Hypothalamus (tissue), 51 donors: ENCODE data around the gene DENND2A.
"Not testable (repeated sequence)": the region's sequence is repeated elsewhere in the genome, so short reads cannot be mapped to it uniquely, and the experiment has no call there.

Experiments used
- DNase-seq, 51 donors: peaks; one replicate each; lab custom pipeline; 2025; lab: John Stamatoyannopoulos, UW

The DENND2A gene

GRCh38 chr7:140673774-140674155 is 33.2 kb upstream of the DENND2A start:
- DNase-seq, result peak in 3 of 51 donors; percentile 19 to 72 (median 43)

GRCh38 chr7:140673063-140673773 is 32.6 kb upstream of the DENND2A start:
- peak in 27 of 51 donors; percentile 12 to 73 (median 47) for DNase-seq

- peak in 45 of 51 donors; percentile 15 to 80 (median 48) for DNase-seq
These were observed 31.9 kb upstream of the DENND2A start, which contains the start of gene ADCK2 for GRCh38 chr7:140672382-140673062. Gene ADCK2 (plus strand): TSS chr7:140672945. CDS start chr7:140673331, 386 bp downstream.

GRCh38 chr7:140671966-140672365 is 31.4 kb upstream of the DENND2A start:
- no peak for DNase-seq

- no peak for DNase-seq
These were observed 29.8 kb upstream of the DENND2A start for GRCh38 chr7:140670343-140670935.

DNA sequence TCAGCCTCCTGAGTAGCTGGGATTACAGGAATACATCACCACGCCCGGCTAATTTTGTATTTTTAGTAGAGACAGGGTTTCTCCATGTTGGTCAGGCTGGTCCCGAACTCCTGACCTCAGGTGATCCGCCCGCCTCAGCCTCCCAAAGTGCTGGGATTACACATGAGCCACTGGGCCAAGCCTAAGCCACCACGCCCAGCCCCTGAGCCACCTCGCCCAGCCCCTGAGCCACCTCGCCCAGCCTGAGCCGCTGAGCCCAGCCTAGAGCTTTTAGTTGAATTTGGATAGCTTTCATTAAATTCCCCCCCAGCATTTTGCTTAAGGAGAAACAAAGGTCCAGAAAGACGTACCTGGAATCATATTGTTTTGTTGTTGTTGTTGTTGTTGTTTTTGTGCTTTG is 29.2 kb upstream of the DENND2A start:
- DNase-seq, result not testable (repeated sequence)

GRCh38 chr7:140669352-140669751 is 28.7 kb upstream of the DENND2A start:
- no peak for DNase-seq

DNA sequence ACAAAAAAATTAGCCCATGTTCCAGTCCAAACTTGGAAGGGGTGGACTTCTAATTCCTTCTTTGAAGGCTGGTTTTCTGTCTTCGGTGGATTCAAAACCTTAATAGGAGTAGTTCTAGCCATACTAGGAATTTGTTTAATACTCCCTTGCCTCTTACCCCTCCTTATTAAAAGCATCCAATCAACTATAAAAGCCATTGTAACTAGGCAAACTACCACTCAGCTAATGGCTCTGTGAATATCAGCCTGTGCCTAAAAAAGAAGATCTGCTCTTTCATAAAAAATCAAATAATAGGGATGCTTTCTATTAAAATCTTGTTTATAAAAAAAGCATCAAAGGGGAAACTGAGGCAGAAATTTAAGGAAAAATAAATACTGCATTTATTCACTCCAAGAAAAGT is 28.0 kb upstream of the DENND2A start:
- no peak for DNase-seq

GRCh38 chr7:140667476-140667875 is 26.9 kb upstream of the DENND2A start:
- no peak for DNase-seq

GRCh38 chr7:140662938-140663337 is 22.3 kb upstream of the DENND2A start:
- not testable (repeated sequence) for DNase-seq

DNA sequence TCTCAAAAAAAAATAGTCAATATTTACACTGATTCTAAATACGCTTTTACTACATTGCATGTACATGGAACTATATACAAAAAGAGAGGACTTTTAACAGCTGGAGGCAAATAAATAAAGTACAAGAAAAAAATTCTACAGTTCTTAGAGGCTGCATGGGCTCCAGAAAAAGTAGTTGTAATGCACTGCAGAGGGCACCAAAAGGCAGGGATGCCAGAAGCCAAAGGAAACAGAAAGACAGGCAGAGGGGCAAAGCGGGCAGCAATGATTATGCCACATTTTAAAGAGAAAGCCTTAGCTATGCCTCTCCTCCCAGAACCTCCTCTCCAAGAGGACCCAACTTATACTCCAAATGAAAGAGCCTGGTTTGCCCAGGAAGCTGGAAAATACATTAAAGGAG is 20.5 kb upstream of the DENND2A start:
- DNase-seq, result peak in 2 of 51 donors; percentile 14 to 20

DNA sequence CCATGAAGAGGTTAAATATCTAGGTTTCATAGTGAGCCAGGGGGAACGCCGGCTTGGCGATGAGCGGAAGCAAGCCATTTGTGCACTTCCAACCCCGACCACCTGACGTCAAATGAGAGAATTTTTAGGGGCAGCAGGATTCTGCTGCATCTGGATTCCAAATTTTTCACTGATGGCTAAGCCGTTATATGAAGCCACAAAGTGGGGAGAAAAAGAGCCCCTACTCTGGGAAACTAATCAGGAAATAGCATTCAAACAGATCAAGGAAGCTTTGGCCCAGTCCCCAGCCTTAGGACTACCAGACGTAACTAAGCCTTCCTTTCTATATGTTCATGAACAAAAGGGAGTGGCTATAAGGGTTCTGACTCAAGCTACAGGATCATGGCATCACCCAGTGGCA is 19.2 kb upstream of the DENND2A start:
- no peak for DNase-seq

DNA sequence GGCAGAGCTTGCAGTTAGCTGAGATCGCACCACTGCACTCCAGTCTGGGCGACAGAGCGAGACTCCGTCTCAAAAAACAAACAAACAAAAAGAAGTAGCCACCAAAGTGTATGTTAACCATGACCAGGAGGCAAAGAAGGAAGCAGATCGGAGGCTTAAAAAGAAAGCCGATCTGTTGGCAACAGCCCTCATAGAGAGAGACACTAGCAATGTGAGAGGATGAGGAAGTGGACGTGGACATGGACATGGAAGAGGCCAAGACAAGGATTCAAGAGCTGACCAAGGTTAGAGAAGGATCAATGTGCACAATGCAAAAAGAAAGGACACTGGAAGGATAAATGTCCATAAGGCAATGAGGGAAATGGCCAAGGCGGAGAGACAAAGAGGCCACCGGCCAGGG is 17.3 kb upstream of the DENND2A start:
- no peak for DNase-seq

GRCh38 chr7:140656548-140657515 is 16.2 kb upstream of the DENND2A start:
- DNase-seq, result peak in 13 of 51 donors; percentile 7 to 35 (median 17)

- no peak for DNase-seq
These were observed 15.1 kb upstream of the DENND2A start for GRCh38 chr7:140655511-140656408.

- DNase-seq, result no peak
These were observed 14.0 kb upstream of the DENND2A start for GRCh38 chr7:140654661-140655060.

- no peak for DNase-seq
These were observed 13.4 kb upstream of the DENND2A start for GRCh38 chr7:140654109-140654387.

DNA sequence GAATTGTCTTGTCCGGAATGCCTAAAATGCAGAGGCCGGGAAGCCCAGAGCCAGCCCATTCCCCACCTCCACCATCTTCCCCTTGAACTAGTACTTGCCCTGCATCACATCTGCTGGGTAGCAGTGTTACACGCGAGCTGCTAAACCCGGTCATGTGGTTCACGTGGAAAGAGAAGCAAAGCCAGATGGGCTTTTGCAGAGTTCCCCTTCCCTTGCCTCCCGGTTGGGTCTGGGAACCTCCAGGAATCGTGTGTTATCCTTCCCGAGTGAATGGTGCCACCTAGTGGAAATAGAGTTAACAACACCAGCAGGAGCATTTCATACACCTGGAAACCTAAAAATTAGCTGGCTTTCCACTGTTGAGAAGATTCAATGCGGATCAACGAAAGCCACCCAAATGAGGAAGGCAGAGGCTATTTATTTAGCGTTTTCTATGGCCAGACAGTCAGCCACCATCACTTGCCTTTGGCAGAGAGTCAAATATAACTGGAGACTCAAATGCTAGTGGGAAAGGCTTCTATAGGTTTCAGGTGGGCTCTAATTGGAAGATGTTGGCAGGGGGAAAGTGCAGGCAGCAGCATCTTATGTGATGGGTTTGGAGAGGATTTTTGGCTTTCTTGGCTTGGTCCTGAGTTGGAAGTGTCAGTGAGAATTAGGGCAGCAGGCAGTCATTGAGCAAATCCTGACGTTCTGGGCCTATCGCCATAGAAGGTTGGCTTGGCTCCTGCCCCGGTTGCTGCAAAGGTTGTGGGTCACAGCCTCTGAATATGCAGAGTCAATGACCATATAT is 12.9 kb upstream of the DENND2A start:
- DNase-seq, result peak in 28 of 51 donors; percentile 13 to 77 (median 39)

DNA sequence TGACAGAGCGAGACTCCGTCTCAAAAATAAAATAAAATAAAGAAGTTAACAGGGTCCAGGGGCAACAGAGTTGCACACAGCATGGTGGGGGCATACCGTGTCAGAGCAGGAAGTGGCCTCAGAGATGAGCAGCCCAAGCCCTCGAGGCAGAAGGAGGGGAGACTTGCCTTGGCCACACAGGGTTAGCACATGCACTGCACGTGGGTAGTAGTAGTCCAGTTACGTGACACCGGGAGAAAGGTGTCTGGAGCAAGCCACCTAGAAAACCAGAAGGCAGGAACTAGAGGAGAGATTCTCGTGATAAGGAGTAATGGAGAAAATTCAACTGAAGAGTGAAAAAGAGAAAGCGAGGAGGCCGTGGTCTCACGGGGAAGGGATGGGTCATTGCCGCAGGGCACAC is 9.8 kb upstream of the DENND2A start:
- DNase-seq, result no peak
